SKM-1 treated with dmso at 0.1 percent for 144 hours (cell line): ENCODE measurements around the gene CSMD2.

Source experiments
- DNase-seq: peaks from one replicate; lab custom pipeline; 2025; ENCODE audit not compliant: unreplicated experiment; lab: John Stamatoyannopoulos, UW

CSMD2 gene

DNA sequence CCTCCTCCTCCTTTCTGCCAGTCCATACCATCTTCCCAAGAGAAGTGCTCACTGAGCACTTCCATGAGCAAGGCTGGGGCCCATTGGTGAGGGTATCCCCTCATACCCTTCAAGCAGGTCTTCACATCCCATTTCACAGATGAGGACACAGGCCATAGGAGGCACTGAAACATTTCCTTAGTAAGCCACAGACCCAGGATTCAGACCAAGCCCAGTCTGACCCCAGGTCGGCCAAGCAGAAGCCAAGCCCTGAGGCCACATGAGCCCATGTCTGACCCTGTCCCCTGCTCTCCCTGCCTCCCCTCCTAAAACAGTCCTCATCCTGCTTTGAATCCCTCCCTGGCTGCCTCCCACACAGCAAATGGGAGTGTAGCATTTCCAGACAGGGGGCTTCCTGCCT lies 546.4 kb downstream of the CSMD2 start:
- no peak for DNase-seq

DNA sequence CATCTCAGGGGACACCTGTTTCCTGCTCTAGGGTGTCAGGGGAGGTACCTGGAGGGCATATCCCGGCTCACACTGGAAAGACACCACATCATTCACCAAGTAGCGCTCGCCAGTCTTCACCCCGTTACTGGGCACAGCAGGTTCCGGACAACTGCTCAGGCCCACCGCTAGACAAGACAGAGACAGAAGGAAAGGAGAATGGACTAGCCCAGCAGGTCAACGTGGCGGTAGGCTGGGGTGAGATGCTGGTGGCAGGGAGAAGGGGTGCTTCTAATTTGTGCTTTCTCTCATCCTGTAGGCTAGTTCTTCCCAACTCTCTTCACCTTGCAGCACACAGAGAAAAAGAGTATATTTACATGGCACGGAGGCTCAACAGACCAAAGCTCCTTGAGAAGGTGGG lies 547.6 kb downstream of the CSMD2 start:
- no peak for DNase-seq

DNA sequence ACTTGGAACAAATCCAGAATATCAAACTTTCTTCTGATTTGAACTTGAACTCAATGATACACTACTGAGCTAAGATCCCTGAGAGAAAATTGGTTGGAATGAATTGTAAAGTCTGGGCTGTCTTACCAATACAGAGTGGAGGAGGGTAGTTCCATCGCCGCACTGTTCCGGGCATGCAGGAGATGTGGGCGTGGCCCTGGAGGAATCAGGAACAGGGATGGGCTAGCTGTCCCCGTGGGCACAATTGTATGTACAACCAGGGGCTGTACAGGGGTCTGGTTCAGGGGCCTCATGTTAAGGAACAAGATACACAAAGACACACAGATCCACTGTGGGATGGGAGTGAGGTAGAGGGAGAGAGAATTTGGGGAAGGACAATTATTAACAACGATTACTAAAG lies 548.2 kb downstream of the CSMD2 start:
- DNase-seq = no peak

DNA sequence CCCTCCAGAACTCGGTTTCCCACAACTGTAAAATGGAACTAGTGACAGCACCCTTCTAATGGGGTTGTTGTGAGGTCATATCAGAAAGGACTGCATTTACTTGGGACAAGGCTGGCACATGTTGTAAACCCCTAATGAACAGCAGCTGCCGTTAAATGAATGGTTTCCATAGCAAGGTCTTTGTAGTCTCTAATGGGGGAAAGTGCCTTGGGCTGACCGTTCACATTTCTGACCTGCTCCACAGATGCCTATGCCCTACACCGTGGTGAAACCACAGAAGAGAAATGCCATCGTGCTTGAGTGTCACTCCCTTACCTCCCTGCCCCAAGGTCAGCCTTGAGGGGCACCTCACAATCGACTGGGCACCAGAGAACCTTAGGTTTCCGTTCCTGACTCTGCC lies 549.5 kb downstream of the CSMD2 start:
- no peak for DNase-seq

DNA sequence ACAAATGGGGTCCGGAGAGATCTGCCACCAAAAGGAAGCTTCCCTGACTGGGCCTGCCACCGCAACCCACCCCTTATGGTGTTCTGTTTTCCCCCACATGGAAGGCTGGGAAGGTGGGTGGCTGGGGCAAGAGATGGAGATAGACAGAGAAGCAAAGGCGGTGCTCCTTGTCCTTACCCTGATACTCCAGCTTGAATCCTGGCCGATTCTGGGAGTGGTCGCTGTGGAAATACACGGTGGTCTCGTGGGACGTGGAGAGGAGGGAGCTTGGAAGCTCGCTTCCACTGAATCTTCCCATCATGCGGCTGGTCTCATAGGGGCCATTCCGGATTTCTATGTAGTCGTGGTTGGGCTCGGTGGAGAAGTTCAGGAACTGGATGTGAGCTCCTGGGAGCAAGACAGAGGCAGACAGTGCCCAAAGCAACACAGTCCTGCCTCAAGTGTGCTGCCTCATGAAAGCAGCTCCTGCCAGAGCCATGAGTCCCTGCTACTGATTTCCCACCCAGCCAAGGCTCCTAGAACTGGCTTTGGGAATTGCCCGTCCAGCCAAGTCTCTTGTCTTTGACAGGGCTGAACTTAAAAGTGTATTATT lies 554.1 kb downstream of the CSMD2 start:
- no peak for DNase-seq

DNA sequence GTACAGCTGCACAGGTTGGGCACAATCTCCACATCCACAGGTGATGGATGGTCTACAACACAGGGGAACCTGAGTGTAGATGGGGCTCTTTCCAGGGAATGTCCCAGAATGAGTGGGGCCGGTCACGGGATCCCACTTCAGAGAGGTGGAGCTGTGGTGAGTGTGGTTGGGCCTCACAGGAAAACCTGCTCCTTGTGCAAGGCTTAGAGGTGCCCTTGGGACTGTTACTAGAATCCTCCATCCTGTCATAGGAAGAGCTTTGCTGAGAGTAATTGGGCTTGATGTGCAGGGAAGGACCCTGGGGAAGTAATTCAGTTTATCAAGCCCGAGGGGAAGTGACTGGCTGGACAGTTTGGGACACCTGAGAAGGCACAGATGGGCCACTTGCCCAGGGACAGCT lies 554.6 kb downstream of the CSMD2 start:
- DNase-seq = no peak

DNA sequence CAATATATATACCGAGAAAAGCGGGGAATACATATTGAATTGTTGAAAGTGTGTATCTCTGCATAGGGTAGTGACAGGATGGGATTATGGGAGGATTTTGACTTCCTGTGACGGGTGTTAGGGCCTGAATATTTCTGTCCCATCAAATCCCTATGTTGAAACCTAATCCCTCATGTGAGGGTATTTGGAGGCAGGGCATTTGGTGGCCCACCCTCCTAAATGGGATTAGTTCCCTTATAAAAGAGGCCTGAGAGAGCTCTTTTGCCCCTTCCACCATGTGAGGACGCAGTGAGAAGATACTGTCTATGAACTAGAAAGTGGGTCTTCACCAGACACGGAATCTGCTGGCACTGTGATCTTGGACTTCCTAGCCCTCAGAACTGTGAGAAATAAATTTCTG lies 555.3 kb downstream of the CSMD2 start:
- no peak for DNase-seq

DNA sequence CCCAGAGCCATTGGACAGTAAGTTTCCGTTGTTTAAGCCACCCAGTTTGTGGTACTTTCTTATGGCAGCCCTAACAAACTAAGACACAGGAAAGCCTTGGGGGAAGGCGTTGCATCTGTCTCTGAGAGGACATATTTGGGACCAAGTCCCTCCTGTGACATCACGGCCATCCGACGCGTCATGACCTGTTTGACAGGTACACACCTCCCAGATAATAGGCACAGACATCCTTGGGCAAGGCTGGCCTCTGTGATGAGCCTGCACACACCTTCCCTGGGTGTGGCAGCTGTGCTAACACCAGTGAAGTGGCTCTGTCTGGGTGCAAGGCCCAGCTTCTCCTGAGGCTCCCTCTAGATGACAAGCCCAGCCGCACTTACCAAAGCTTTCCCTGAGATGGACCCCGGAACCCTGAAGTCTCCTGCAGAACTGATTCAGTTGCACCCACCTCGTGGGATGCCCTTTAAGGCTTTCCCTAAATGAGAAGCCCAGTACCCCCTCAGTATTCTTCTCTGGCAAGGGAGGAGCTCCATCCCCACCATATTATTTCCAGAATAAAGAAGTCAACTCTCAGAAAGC lies 556.1 kb downstream of the CSMD2 start:
- no peak for DNase-seq

DNA sequence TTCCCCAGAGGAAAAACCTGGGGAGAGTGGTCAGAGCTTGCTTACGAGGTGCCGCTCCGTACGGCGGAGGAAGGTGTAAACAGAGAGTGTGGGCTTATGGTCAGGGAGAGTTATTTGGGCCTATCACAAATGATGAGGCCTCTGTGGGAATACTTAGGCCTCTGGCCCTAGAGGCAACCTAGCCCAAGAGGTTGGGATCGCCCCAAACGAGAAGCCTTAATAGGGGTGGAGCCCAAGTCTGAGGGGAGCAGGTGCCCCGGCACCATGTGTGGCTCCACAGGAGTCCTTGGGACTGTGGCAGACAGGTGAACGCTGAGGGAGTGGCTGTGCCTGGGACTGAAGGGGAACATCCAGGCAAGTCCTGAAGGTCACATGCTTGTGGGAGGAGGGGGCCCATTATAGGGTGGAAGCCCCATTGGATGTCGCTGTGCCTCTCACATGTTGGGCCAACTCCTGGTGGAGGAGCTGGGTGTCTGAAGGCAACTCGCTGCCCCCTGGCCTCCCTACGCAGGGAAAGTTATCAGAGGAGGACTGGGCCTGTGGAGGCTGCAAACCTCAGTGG lies 557.5 kb downstream of the CSMD2 start:
- no peak for DNase-seq

DNA sequence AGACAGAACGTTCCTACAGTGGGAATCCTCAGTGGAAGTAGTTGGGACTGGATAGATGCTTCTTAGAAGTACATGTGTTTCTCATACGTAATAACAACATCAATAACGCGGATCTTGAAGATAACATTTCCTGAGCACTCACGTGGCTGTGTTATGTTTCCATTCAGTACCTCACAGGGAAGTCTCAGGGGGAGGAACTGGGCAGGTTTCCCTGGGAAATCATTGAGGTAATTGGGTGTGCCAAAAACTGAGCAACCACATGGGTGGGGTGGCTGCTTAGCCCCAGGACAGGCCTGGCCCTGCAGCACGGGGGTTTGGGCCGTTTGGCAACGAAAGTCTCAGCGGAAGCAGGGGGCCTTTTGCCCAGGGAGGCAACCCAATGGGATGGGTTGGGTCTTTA lies 558.8 kb downstream of the CSMD2 start:
- no peak for DNase-seq

DNA sequence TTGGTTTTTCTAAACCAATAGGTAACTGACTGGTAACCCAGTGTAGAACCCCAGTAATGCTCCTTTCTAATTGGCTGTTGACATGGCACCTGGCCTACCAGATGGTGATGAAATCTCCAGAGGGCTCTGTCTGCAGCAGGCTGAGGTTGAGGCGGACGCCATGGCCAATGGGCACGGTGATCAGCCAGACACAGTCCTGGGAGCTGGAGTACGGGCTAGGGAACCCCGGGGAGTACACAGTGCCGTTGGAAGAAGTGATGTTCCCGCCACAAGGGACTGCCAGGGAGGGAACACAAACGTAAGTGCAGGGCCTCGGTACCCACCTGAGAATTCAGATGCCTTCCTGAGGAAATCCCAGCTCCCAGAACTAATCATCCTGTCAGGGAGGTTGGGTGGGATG lies 562.8 kb downstream of the CSMD2 start:
- no peak for DNase-seq

DNA sequence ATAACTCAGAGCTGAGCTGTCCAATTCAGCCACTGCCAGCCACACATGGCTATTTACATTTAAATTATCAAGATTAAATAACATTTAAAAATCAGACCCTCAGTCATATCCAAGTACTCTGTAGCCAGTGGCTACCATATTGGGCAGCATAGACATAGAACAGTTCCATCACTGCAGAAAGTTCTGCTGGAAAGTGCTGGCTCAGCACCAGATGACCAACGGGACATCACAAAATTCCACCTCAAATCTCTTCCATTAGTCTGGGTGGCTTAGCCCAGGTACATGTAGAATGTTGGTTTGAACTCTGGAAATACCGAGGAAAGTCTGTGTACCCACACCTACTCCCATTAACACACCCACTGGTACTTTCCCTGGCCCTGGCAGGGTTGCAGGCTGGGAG lies 563.3 kb downstream of the CSMD2 start:
- DNase-seq = no peak

DNA sequence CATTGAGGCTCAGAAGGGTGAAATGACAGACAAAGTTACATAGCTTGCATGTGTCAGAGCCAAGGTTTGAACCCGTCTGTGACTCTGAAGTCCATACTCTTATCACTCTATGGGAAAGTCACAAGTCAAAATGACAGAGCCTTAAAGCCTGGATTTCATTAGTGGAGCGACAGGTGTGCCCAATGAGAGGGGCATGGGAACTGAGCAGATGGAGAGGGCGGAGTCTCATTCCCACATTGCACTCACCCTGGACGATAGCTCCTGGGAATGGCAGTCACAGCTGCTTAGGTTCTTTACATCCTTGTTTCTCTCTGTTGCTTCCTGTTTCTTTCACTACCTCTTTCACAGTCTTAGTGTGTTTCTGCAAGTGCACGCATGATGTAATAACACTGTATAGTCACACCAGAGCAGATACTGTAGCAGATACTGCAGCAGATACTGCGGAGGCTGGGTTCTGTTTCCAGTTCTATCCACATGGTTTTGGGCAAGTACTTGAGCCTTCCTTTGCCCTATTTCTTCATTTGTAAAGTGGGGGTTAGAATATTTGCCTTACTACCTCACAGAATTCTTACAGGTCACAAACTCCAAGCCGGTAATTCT lies 565.4 kb downstream of the CSMD2 start:
- peak; percentile 22 for DNase-seq

DNA sequence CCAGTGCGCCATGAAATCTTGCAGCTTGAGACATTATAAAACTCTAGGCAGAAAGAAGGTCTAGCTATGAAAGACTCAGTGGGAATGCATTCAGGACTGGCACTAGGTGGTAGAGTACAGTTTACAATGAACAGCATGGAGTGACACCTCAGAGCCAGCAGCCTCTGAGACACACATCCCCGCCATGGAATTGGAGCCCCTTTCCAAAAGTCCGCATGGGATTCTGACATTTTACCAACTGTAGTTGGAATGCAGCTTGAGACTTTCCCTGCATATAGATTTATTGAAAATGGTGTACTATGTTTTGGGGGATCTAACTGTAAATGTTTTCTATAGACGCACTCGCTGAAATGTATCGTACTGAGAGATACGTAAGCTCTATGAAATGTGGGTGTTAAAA lies 576.3 kb downstream of the CSMD2 start:
- DNase-seq = no peak

DNA sequence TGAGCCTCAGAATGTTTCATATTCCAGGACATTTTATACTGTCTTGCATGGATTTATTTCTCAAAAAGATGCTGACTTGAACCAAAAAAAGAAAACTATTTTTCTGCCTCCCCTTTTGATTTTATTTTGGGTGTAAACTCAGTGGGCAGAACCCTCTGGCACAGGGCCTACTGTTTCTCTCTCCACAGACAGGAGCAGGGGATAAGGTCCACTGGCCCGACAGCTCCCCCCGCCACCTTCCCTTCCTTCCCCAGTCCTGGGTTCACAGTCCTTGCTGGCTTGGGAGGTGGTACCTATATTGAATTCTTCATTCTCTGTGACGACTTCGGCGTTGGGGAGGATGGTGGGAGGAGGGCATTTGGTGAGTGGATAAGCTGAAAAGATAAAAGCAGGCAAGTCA lies 578.2 kb downstream of the CSMD2 start:
- no peak for DNase-seq

DNA sequence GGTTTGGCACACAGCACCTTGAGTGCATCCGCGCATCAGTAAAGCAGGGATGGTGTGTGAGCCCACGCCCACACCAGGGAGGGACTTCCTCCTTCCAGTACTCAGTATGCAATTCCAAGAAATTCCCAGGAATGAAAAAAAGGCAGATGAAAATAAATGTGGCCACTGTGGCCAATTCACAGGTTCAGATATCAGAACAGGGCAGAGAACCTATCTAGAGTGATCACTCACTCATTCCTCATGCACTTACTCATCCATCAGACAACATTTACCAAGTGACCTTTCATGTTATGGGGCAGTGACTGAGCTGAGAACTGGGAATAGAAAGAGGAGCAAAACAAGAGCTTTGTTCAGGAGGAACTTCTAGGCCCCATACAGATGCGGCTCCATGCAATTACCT lies 578.9 kb downstream of the CSMD2 start:
- no peak for DNase-seq

DNA sequence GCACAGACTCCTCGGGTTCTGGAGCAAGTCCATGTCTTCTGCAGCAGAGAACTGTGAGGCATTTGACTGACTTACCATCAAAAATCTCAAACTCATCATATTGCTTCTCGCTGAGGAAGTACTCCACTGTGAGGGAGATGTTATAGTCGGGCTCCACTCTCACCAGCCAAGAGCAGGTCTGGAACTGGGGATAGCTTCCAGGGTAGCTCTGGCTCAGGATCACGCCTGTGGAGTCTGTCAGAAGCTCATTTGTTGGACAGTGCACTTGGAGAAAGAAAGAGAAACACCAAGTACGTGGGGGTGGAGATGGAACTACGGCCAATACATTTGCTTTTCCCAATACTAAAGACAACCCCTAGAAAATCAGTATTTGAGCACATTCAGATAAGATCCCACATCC lies 581.5 kb downstream of the CSMD2 start:
- no peak for DNase-seq

DNA sequence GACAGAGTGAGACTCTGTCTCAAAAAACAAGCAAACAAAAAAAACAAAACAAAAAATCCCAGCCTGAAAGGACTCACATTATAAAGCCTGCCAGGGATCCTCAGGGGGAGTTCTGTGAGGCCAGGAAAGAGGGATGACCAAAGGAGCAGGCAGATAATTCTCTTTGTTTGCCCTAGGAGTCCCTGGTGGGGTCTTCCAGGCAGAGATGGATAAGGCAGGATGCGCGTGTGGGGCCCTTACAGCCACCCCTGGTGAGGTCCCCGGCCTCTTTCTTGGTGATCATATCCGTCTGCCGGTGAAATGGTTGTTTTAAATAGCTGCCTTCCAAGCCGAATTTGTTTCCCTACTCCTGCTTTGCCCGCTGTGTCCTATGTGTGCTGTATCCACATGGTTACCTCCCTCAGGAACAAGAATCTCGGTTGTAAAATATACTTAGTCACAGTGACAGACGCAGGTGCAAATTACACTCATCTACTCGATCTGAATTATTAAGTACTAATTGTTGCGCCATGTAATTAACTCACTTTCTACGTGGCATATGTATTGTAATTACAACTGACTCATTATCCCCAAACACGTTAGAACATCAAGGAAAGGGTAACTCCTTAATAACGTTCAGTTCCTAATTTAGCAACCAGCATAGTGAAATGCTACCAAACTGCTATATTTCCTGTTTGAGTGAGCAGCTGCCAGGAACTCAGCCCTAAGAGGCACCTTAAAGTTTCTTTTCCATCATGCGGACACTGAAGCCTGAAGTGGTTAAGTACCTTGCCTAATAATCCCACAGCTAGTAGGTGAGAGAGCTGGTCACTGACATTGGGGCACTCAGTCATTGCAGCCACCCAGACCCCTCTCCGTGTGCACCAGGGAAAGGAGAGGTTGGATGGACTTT lies 586.2 kb downstream of the CSMD2 start:
- no peak for DNase-seq

DNA sequence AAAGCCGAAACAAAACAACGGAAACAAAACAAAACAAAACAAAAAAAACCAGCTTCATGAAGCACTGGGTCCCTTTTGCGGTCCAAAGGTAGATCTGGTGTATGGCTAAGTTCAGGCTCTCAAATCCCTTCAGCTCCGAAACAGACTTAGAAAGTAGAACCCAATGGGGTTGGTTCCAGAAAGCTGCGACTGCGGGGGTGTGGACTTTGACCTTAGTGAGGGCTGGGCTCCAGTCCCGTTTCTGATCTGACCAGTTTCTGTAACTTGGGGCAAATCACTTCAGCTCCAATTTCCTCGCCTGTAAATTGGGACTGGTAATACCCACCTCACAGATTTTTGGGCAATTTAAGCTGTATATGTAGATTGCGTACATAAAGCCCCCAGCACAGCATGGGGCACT lies 587.4 kb downstream of the CSMD2 start:
- DNase-seq = no peak

DNA sequence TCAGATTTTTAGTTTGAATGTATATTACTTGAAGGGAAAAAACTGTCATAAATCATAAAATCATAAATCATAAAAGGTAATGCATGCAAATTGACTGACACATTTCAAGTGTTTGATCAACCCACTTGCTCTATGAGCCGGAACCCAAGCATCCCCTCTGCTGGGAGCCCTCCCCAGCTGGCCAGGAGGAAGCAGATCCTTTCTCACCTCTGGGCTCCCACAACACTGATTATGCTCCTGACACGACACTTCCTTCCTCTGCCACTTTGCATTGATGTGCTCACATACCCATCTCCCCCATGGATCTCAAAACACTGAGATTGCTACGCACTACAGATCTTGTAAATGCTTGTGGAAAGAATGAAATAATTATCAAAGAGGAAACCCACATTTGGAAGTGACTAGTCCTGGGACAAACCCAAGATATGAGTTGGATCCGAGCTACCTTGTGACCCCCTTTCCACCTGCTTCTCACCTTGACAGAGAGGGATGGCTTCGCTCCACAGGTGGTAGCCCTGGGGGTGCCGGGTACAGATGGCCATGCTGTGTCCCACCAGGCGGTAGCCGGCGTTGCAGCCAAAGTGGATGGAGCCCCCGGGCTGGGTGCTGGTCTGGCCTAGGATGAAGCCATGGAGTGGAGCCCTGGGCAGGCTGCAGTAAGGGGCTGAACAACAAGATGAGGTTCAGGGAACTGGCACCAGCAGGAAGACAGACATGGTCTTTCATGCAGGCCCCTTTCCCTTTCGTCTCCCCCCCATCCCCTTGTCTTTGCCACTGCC lies 588.0 kb downstream of the CSMD2 start:
- DNase-seq = no peak

DNA sequence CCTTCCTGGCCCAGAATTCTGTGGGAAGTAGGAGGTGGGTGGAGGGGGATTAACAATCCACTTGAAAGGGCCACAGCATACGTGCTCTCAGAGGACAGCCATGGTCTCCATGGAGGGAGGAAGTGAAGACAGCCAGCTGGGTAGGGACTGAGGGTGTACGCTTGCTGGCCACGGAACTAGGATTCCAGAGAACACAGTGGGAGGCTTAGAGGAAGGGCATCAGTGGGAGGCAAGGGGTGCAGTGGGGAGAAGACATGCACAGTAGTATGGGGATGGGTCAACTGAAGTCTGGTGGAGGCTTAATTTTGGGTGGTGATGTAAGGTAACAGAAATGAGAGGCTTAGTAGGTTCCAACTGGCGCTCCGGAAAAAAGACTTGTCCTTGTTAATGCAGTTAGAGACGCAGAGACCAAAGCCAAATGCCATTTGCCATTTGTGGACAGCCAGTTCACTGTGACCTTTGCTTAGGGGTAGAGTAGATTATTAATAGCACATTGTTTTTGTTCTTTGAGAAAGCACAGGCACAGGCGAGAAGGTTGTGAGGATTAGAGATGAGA lies 589.6 kb downstream of the CSMD2 start:
- DNase-seq = no peak
